ENCODE measurements around the gene RTN4R.

Gene RTN4R

GRCh38 chr22:20197407-20198030 lies 70.6 kb downstream of the RTN4R start:
- no peak for DNase-seq

GRCh38 chr22:20196094-20196842 lies 71.8 kb downstream of the RTN4R start:
- DNase-seq = no peak

- DNase-seq = peak; percentile 73 to 86
Measured at GRCh38 chr22:20194681-20195593, 73.2 kb downstream of the RTN4R start.

DNA sequence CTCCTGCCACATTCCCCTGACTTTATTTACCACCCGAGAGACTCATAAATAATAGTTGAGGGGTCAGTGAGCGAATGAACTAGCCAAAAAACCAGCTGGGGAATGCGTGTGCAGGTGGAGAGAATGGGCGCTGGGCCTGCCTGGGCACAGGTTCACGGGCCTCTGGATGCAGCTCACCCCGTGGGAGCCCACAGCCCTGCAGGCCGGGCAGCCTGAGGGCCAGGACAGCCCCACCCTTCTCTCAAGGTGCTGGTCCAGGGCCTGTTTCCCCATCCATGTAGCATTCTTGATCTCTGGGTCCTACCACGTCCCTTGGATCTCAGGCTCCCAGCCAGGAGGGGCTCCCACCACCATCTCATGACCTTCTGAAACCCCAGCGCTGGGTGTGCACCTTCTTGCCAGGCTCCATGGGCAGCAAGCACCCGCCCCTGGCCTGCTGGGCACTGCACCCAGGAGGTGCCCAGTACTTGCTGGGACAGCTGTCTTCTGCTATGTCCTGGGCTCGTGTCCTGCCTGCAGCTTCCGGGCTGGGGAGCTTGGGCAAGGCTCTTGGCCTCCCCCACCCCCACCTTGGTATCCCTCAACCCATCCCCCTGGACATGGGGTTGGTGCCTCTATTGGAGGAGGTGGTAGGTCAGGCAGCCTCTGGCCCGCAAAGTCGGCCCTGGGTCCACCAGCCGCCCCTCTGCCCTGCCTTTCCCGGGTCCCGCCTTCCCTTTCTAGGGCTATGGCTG lies 74.2 kb downstream of the RTN4R start:
- DNase-seq = no peak

GRCh38 chr22:20192972-20193760 lies 75.0 kb downstream of the RTN4R start:
- DNase-seq = no peak

DNA sequence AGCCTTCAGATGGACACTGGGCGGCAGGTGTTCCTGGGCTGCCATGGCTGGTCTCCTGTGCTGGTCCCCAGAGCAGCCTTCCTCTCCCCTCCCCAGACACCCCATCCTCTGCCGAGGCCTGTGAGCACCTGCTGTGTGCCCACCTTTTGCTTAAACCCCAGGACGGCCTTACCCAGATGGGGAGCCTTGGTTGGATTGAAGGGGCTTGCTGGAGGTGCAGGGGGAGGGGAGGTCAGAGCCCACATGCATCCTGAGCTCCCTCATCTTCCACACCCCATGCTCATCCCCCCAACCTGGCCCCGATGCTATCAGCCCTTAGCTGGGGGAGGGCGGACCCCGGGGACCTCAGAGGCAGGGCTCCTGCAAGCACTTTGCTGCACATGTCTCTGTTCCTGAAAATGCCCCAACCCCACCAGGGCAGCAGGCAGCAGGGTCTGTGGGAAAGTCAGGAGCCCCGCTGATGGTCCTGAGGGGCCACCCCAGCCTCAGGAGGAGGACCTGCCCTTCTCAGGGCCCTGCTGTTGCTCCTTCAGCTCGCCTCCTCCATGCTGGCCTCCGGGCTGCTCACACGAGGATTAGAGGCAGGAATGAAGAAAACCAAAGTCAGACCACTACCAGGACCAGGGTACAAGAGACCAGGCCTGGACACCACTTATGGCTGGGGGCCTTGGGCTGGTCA lies 75.7 kb downstream of the RTN4R start:
- DNase-seq = no peak

DNA sequence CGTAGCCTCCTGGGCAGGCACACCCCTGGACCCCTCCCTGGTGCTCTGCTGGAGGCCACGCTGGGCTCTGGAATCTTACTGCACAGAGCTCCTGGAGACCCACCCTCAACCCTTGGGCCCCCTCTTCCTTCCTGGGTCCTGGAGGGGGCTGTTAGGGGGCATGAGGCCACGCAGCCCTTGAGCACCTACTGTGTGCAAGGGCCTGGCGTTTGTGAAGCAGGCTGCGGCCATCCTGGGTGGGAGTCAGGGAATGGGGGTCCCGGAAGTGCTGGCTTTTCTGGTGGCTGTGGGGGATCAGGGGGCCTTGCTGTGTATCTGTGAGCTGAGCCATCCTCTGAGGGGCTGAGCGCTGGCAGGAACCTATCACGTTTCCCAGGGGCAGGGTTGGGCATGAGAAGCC lies 76.3 kb downstream of the RTN4R start:
- DNase-seq = no peak
